Lower lobe of right lung (tissue), 2 donors: ENCODE data around the gene LRTM1. TPM values are rescaled to one million over a fixed set of nuclear protein-coding genes. Genes with fewer than 3 reads are reported as not detected.

Source experiments
- ATAC-seq, 2 donors: fragments of 200-7000 bp; cut with Tn5 transposase; one replicate each; pipeline ENCODE4 v1.9.1; 2020 to 2022; ENCODE audit warnings: mild to moderate bottlenecking in 2 of 2, moderate library complexity in 2 of 2
- DNase-seq: peaks from one replicate; pipeline ENCODE4 v3.0.0-alpha.2; 2020
- H3K27ac ChIP-seq: fragments of 200-600 bp; one replicate; pipeline ENCODE4 v1.8.0; 2022
- H3K27me3 ChIP-seq: fragments of 200-600 bp; one replicate; pipeline ENCODE4 v1.8.0; 2022; ENCODE audit warnings: low read depth
- H3K36me3 ChIP-seq: fragments of 200-600 bp; one replicate; pipeline ENCODE4 v1.8.0; 2022; ENCODE audit warnings: mild to moderate bottlenecking
- H3K4me1 ChIP-seq: fragments of 200-600 bp; one replicate; pipeline ENCODE4 v1.8.0; 2022
- H3K4me3 ChIP-seq: fragments of 200-600 bp; one replicate; pipeline ENCODE4 v1.8.0; 2022; ENCODE audit warnings: mild to moderate bottlenecking
- H3K9me3 ChIP-seq: fragments of 200-600 bp; one replicate; pipeline ENCODE4 v1.8.0; 2022
- intact Hi-C: fragments of 100-400 bp; cut with DNase I; formaldehyde crosslinking; loops from one replicate; pipeline ENCODE4 v1.11.0; 2022
- total RNA-seq: library from RNA; stranded (reverse); fragmentation: NEBNext Ultra II Directional; extraction: Animal tissue kit (Norgen Biotek cat#: 25700); gene quantifications from one replicate; pipeline ENCODE4 v1.2.1, GENCODE V29; 2021
- TF ChIP-seq, protein P1 (sequence below): fragments of 200-600 bp; IDR thresholded peaks from one replicate; pipeline ENCODE4 v1.8.0; 2022; ENCODE audit warnings: antibody characterized with exemption, mild to moderate bottlenecking
- donor health status: DM: no; HTN: yes; CAD: no; lungs with severe emphysema.

LRTM1 gene
- total RNA-seq, 1 donor from 2014 or later = not detected

DNA sequence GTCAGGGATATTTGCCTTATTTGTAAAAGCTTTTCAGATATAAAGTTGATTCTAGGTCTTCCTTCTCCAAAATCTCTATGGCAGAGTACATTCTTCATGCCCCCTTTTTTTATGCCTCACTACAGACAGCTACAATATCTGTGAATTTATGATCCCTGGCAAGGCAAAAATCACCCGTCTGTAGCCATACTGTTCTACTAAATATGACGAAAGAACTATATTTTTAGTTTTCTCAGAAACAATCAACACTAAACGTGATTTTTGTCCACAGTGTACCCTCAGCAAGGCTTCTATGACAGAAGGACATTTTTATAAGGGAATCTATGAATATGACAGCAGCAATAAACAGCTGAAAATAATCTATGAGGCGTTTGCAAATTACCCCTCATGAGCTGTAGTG lies 12.7 kb downstream of the LRTM1 start:
- H3K27me3 ChIP-seq = no peaks in the 10 kb centered on the region
- H3K36me3 ChIP-seq = no peaks in the 10 kb centered on the region
- TF ChIP-seq, protein P1, sequence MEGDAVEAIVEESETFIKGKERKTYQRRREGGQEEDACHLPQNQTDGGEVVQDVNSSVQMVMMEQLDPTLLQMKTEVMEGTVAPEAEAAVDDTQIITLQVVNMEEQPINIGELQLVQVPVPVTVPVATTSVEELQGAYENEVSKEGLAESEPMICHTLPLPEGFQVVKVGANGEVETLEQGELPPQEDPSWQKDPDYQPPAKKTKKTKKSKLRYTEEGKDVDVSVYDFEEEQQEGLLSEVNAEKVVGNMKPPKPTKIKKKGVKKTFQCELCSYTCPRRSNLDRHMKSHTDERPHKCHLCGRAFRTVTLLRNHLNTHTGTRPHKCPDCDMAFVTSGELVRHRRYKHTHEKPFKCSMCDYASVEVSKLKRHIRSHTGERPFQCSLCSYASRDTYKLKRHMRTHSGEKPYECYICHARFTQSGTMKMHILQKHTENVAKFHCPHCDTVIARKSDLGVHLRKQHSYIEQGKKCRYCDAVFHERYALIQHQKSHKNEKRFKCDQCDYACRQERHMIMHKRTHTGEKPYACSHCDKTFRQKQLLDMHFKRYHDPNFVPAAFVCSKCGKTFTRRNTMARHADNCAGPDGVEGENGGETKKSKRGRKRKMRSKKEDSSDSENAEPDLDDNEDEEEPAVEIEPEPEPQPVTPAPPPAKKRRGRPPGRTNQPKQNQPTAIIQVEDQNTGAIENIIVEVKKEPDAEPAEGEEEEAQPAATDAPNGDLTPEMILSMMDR = no peak
- no peaks in the 10 kb centered on the region for H3K4me1 ChIP-seq
- H3K27ac ChIP-seq = no peak overlapping the region
- H3K9me3 ChIP-seq = no peaks in the 10 kb centered on the region
- no peak for DNase-seq
- no peak overlapping the region for H3K4me3 ChIP-seq
- intact Hi-C loops = no loop called here
- ATAC-seq = no peak

DNA sequence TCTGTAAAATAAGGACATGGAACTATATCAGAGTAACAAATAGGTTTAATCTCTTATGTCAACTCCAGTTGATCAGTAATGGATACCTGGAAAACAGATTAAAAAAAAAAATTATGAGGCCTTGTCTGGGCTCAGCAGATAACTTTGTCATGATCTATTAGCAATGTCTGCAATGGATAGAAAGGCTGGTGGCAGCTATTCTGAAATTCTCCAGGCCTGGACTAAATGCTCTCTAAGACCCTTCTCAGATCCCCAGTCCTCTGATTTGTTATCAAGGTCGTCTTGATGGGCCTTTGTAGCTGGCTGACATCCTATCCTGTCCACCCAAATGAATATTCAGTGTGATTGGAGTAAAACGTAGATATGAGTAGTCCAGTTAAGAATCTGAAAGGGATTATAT lies 13.7 kb downstream of the LRTM1 start:
- DNase-seq (no peak), ATAC-seq (no peak)
- no peak overlapping the region for H3K27ac ChIP-seq
- H3K27me3 ChIP-seq = no peaks in the 10 kb centered on the region
- intact Hi-C loops = no loop called here
- H3K4me3 ChIP-seq = no peak overlapping the region
- H3K9me3 ChIP-seq = no peaks in the 10 kb centered on the region
- TF ChIP-seq, protein P1 = no peak
- no peaks in the 10 kb centered on the region for H3K36me3 ChIP-seq
- H3K4me1 ChIP-seq = no peaks in the 10 kb centered on the region

DNA sequence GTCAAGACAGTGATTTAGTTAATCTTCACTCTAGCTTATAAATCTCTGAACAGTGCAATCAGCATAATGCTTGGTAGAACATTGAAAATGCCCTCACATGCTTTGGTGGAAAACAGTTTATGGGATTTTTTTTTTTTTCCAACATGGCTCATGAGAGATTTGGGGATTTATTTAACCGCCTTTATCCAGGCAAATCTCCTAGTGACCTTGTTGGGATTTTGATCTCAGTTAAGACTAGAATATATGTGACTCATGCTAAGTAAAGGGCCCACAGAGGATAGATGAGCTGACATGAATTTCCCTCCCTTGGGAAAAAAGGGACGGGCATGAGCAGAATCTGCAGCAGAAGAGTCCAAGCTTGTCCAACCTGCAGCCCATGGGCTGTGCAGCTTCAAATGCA lies 18.7 kb downstream of the LRTM1 start:
- intact Hi-C loops = no loop called here
- Histone ChIP-seq H3K4me3 (no peak overlapping the region), H3K4me1 (no peaks in the 10 kb centered on the region), H3K36me3 (no peaks in the 10 kb centered on the region), H3K27ac (no peak overlapping the region), H3K27me3 (no peaks in the 10 kb centered on the region), H3K9me3 (no peaks in the 10 kb centered on the region)
- ATAC-seq (no peak), DNase-seq (no peak)
- TF ChIP-seq, protein P1 = no peak

DNA sequence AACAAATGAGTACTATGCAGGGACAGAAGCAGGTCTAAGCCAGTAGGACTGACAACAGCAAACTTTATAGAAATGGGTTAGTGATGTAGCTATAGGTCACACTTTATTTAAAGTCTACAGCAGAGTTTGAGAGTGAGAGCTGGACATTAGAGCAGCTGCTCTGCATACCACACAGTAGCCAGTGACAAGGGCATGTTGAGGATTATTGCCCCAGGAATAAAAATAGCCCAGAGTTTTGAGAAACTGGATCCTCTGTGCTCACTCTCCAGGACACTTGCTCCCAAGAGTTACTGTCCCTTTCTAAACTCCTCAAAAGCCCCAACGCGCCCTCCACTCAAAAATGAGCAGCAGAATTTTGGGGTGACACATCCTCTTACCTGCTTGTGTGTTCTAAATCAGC lies 21.1 kb downstream of the LRTM1 start:
- Histone ChIP-seq H3K4me1 (no peaks in the 10 kb centered on the region), H3K4me3 (no peak overlapping the region), H3K27me3 (no peaks in the 10 kb centered on the region), H3K36me3 (no peaks in the 10 kb centered on the region), H3K9me3 (no peaks in the 10 kb centered on the region), H3K27ac (no peak overlapping the region)
- TF ChIP-seq, protein P1 = no peak
- ATAC-seq (no peak), DNase-seq (no peak)
- intact Hi-C loops = no loop called here

DNA sequence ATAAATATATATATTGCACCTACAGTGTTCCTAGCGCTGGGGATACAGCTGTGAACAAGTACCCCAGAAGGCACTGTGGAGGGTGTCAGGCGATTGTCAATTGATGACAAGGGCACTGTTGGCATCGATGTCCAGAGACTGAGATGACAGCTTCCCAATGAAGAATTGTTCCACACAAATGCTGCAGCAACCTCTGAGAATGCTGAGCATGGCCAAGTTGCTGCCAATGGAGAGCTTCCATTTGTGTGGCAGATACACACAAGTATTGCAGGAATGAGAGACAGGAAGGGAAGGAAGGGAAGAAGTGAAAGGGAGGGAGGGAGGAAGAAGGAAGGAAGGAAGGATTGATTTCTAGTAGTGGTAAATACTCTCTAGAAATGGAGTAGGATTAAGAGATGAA lies 21.9 kb downstream of the LRTM1 start:
- H3K9me3 ChIP-seq = no peaks in the 10 kb centered on the region
- DNase-seq (no peak), ATAC-seq (no peak)
- no peaks in the 10 kb centered on the region for H3K4me1 ChIP-seq
- no peak overlapping the region for H3K27ac ChIP-seq
- no peak overlapping the region for H3K4me3 ChIP-seq
- TF ChIP-seq, protein P1 = no peak
- H3K27me3 ChIP-seq = no peaks in the 10 kb centered on the region
- intact Hi-C loops = no loop called here
- H3K36me3 ChIP-seq = no peaks in the 10 kb centered on the region

DNA sequence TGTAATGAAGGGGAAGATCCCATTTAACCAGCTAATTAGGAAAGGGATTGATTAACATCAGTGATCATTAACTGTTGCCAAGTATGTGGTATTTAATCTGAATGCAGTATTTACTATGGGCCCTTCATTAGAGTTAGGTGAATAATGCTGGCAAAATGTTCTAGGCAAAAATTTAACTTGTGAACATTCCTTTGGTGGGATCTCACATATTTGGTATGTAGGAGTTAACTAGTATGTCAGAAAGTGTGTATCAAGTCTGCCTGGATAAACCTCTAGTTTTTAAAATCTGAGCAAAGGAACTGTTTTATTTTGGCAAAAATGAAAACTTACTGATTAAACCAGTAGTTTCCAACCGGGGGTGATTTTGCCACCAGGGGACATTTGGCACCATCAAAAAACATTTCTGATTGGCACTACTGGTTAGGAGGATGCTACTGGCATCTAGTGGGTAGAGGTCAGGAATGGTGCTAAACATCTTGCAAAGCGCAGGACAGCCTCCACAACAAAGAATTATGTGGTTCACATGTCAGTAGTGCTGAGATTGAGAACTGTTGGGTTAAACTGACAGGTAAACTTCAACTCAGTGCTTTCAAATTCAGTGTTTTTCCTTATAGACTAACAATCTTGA lies 22.5 kb downstream of the LRTM1 start:
- no peaks in the 10 kb centered on the region for H3K4me1 ChIP-seq
- no peaks in the 10 kb centered on the region for H3K36me3 ChIP-seq
- TF ChIP-seq, protein P1 = no peak
- no peaks in the 10 kb centered on the region for H3K27me3 ChIP-seq
- H3K9me3 ChIP-seq = no peaks in the 10 kb centered on the region
- H3K27ac ChIP-seq = no peak overlapping the region
- ATAC-seq = no peak
- intact Hi-C loops = no loop called here
- no peak overlapping the region for H3K4me3 ChIP-seq
- DNase-seq = no peak
